Measurements from ENCODE around the gene SCAF1. TPM values are rescaled to one million over a fixed set of nuclear protein-coding genes. Genes with fewer than 3 reads are reported as not detected.

Gene SCAF1
- total and polyA plus RNA-seq, 9 of the 15 experiments (the other 6 are each of a cell fraction or from before 2014, with no cell fraction given), result 0.20 to 79.0 (median 4.9) TPM

DNA sequence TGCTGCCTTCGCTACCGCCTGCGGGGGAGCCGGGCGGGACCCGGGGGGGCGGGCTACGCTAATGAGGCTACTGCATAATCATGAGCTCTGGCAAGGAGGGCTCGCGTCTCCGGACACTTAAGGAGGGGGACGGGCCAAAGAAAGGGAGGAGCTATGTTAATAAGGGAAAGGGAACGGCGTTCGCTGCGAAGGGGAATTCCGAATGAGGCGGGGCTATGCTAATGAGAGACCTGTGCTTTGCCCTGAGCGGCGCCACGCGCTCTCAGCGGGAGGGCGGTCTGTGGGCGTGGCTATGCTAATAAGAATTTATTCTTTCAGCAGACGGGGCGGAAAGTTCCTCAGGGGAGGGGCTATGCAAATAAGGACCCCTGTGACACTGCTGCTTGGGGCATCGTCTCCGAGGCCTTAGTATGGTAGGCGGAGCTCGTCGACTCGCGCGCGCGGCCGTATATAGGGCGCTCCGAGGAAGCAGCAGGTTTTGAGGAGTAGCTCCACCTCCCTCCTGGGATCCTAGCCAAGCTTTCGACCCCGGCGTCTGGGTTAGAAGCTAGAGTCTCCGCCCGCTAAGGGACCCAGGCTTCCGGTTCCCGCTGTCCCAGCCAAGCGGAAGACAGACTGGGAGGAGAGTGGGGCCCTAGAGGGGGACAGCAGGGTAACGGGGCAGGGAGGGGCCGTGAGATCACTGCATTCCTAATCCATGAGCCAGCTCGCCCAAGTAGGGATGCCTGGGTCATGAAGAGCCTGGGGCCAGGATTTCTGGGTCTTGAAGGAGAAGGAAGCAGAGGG lies 1.7 kb upstream of the SCAF1 start, which contains the start of gene RRAS (continued):
- TF ChIP-seq TOE1 (IDR thresholded peaks at IDR 0.05; ENCODE audit: borderline replicate concordance) (peak; percentile 63; the same call in 1 of the 2 replicates), TOE1 (CRISPR knock-in tag; IDR thresholded peaks at IDR 0.05; ENCODE audit: borderline replicate concordance, low read depth) (no peak), ELF1 (tag; IDR thresholded peaks at IDR 0.05) (peak; percentile 81), TBP (optimal IDR thresholded peaks at IDR 0.05; ENCODE audit: low read depth, low read length) (peak; percentile 86), RBM14 (IDR thresholded peaks at IDR 0.05; ENCODE audit: borderline replicate concordance, insufficient read depth, low read depth, low read length) (no peak), SRSF1 (IDR thresholded peaks at IDR 0.05; ENCODE audit: low read depth, low read length) (no peak), ZNF75A (CRISPR knock-in tag; IDR thresholded peaks at IDR 0.05) (no peak), HMGN3 (IDR thresholded peaks at IDR 0.05; ENCODE audit: borderline replicate concordance, extremely low read depth, insufficient read length, low read depth, low read length) (peak; percentile 54), HNRNPL (IDR thresholded peaks at IDR 0.05; ENCODE audit: low read depth, low read length) (no peak), HLTF (IDR thresholded peaks at IDR 0.05) (peak; percentile 51; the same call in 1 of the 2 replicates), KAT7 (CRISPR knock-in tag; IDR thresholded peaks at IDR 0.05; ENCODE audit: borderline replicate concordance) (peak; percentile 65; the same call in 1 of the 2 replicates), POLR2B (IDR thresholded peaks at IDR 0.05; ENCODE audit: low read depth, partially characterized antibody) (peak; percentile 86), ZKSCAN1 (IDR thresholded peaks at IDR 0.05; ENCODE audit: low read depth, low read length) (0 out of 2 replicates have a peak, but pooled peaks have one; percentile 10), PHF21A (IDR thresholded peaks at IDR 0.05; ENCODE audit: borderline replicate concordance, low read depth) (no peak), ZFX (CRISPR knock-in tag; IDR thresholded peaks at IDR 0.05) (peak; percentile 80), ELF2 (CRISPR knock-in tag; IDR thresholded peaks at IDR 0.05) (no peak), LCOR (CRISPR knock-in tag; IDR thresholded peaks at IDR 0.05) (peak; percentile 78; the same call in 1 of the 2 replicates), ETV5 (CRISPR knock-in tag; IDR thresholded peaks at IDR 0.05; ENCODE audit: low read depth) (peak; percentile 93), TAF7 (tag; IDR thresholded peaks at IDR 0.05) (0 out of 2 replicates have a peak, but pooled peaks have one; percentile 13), NEUROD1 (IDR thresholded peaks at IDR 0.05; ENCODE audit: borderline replicate concordance, low read depth, low read length, partially characterized antibody) (peak; percentile 81), NONO (IDR thresholded peaks at IDR 0.05; ENCODE audit: low read depth in 2 of 2, low read length in 1 of 2) (no peak)
- TF ChIP-seq, protein P1, sequence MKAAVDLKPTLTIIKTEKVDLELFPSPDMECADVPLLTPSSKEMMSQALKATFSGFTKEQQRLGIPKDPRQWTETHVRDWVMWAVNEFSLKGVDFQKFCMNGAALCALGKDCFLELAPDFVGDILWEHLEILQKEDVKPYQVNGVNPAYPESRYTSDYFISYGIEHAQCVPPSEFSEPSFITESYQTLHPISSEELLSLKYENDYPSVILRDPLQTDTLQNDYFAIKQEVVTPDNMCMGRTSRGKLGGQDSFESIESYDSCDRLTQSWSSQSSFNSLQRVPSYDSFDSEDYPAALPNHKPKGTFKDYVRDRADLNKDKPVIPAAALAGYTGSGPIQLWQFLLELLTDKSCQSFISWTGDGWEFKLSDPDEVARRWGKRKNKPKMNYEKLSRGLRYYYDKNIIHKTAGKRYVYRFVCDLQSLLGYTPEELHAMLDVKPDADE (conservative IDR thresholded peaks at IDR 0.05; ENCODE audit: control insufficient read depth, low read depth, low read length), result peak; percentile 61; the same call in 1 of the 2 replicates
- TF ChIP-seq, protein P2, sequence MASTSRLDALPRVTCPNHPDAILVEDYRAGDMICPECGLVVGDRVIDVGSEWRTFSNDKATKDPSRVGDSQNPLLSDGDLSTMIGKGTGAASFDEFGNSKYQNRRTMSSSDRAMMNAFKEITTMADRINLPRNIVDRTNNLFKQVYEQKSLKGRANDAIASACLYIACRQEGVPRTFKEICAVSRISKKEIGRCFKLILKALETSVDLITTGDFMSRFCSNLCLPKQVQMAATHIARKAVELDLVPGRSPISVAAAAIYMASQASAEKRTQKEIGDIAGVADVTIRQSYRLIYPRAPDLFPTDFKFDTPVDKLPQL (IDR thresholded peaks at IDR 0.05; ENCODE audit: extremely low read depth, insufficient read length), result no peak
- TF ChIP-seq, protein P3, sequence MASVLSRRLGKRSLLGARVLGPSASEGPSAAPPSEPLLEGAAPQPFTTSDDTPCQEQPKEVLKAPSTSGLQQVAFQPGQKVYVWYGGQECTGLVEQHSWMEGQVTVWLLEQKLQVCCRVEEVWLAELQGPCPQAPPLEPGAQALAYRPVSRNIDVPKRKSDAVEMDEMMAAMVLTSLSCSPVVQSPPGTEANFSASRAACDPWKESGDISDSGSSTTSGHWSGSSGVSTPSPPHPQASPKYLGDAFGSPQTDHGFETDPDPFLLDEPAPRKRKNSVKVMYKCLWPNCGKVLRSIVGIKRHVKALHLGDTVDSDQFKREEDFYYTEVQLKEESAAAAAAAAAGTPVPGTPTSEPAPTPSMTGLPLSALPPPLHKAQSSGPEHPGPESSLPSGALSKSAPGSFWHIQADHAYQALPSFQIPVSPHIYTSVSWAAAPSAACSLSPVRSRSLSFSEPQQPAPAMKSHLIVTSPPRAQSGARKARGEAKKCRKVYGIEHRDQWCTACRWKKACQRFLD (CRISPR knock-in tag; IDR thresholded peaks at IDR 0.05), result 0 out of 2 replicates have a peak, but pooled peaks have one; percentile 24
- TF ChIP-seq, protein P4, sequence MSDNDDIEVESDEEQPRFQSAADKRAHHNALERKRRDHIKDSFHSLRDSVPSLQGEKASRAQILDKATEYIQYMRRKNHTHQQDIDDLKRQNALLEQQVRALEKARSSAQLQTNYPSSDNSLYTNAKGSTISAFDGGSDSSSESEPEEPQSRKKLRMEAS (CRISPR knock-in tag; IDR thresholded peaks at IDR 0.05), result peak; percentile 67

Data from K562 (cell line).